Suprapubic skin (tissue), 3 donors: ENCODE measurements around the gene DNAH14.

Experiments
- CTCF ChIP-seq, 2 donors: fragments of 200-600 bp in 1 of 2; fragments of 450-650 bp in 1 of 2; sonication (generic) in 1 of 2; IDR thresholded peaks; one replicate each; pipeline ENCODE4 v1.5.1; 2016 to 2019; ENCODE audit warnings: antibody characterized with exemption in 2 of 2, mild to moderate bottlenecking in 1 of 2, moderate library complexity in 1 of 2
- EP300 ChIP-seq: sonication (generic); formaldehyde crosslinking; IDR thresholded peaks from one replicate; pipeline ENCODE4 v1.6.1; 2017; ENCODE audit warnings: antibody characterized with exemption
- POLR2A ChIP-seq, 2 donors: fragments of 450-650 bp; IDR thresholded peaks; one replicate each; pipeline ENCODE4 v1.6.1; 2017; ENCODE audit warnings: antibody characterized with exemption in 2 of 2, mild to moderate bottlenecking in 2 of 2, moderate library complexity in 2 of 2

- TF ChIP-seq CTCF (IDR thresholded peaks at IDR 0.05): no peak
- TF ChIP-seq EP300: no peak
- TF ChIP-seq POLR2A (IDR thresholded peaks at IDR 0.05): no peak
Observed at GRCh38 chr1:224988042-224988441, 58.6 kb downstream of the DNAH14 start.
